Mononuclear cell (primary cell): ENCODE data around the gene SV2B. TPM values are rescaled to one million over a fixed set of nuclear protein-coding genes. Genes with fewer than 3 reads are reported as not detected.

ENCODE experiments used
- H3K27me3 ChIP-seq: 2 replicates; pipeline ENCODE4 v1.6.0; 2011; ENCODE audit warnings: low read length, control low read depth; ENCODE audit not compliant: insufficient read depth
- H3K4me1 ChIP-seq: 2 replicates; pipeline ENCODE4 v1.5.1; 2011; ENCODE audit warnings: mild to moderate bottlenecking, low read length, control low read depth; ENCODE audit not compliant: insufficient read depth
- H3K4me3 ChIP-seq: 2 replicates; pipeline ENCODE4 v1.5.1; 2011; ENCODE audit warnings: mild to moderate bottlenecking, low read length, moderate library complexity
- H3K9me3 ChIP-seq: 2 replicates; pipeline ENCODE4 v1.5.1; 2011; ENCODE audit warnings: low read depth, mild to moderate bottlenecking, control low read depth, low read length
- total RNA-seq: library from RNA; depleted of rRNA; stranded (reverse); fragments of >200 nt; gene quantifications from one replicate; pipeline ENCODE4 v1.2.3, GENCODE V29; 2012

The SV2B gene
- total RNA-seq, 1 donor = under 0.01 TPM

DNA sequence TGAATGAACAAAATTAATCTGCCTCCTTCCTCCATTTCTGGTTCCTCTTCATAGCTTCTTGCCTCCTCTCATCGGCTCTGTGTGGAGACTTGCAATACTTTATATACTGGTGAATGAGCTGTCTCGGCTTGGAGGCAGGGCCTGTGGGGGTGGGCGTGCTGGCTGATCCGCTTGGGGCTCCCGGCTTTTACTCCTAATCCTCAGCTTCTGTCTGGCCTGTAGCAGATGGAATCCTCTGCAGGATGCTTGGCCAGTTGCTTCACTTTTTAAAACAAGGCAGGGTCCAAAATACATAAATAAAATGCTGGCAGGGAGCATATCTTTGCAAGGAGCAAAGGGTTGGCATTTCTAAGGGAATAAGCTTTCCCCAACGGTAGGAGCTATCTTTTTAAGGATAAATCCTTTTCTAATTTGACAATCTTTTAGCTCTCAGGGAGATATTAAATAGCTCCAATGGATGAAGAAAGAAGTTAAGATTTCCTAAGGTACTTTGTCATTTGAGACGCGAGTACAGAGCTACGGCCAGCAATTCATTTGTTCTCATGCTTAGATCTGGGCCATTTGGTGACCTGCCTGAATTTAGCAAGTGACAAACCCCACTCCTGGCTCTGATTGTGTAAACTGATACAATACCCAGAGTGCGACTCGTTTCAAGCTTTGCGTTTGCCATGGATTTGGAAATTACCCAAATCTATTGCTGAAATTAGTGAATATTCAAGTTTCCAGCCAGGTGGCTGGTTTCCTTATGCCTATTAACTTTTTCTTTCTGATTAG lies 18.9 kb downstream of the SV2B start:
- H3K4me1 ChIP-seq = no peaks in the 10 kb centered on the region
- H3K9me3 ChIP-seq = no peaks in the 10 kb centered on the region

DNA sequence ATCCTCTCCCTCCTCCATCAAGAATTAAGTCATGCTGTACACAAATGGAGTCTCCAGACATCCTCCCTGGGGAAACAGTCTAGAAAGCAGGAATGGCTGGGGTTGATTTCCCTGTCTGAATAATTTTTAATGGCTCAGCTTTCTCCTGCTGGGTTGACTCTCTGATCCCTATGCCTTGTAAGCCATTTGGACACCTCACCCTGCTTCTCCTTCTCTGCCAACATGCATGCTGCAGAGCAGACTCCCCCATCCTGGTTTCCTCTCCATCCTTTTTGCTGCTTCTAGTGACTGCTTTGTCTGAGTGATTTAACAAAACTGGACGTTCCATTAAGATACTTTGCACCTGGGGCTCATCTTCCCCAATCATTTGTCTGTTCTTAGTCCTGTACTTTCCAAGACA lies 22.2 kb downstream of the SV2B start:
- no peaks in the 10 kb centered on the region for H3K4me1 ChIP-seq
- H3K27me3 ChIP-seq = peaks cover 8% of the 10 kb centered on the region
- H3K4me3 ChIP-seq = no peak overlapping the region
- H3K9me3 ChIP-seq = no peaks in the 10 kb centered on the region

More for the DNA sequence above, 18.9 kb downstream of the SV2B start:
- no peak overlapping the region for H3K4me3 ChIP-seq
- H3K27me3 ChIP-seq = peaks cover 10% of the 10 kb centered on the region

DNA sequence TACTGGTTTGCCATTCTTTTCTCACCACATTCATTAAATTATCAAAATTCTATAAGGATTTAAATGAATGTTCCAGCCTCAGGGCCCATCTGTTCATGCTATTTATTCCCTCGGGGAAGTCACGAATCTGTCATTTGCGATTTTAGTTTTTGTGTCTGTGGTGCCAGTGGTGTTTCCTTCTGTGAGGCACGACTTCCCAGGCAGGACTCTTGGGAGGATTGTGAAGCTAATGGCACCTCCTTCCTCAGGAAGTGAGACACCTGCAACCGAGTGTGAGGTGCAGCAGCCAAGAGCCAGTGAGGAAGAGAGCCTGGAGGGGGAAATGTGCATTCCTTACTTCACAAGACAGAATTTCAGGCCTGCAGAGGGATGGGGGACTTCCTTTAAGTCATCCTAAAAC lies 24.1 kb downstream of the SV2B start:
- Histone ChIP-seq H3K9me3 (no peaks in the 10 kb centered on the region), H3K27me3 (peaks cover 8% of the 10 kb centered on the region), H3K4me3 (no peak overlapping the region), H3K4me1 (no peaks in the 10 kb centered on the region)

DNA sequence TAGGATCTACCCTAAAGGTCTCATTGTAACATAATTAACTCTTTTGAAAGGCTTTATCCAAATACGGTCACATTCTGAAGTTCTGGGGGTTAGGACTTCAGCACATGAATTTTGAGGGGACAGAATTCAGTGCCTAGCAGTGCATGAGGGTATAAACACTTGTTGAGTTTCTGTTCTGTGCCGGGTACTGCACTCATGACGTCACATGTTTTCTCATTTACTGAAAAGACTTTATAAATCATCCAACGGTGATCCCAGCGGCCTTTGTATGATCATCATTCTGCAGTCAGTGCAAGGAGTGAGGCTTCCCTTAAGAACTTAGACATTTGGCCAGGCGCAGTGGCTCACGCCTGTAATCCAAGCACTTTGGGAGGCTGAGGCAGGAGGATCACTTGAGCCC lies 25.1 kb downstream of the SV2B start:
- H3K4me1 ChIP-seq = no peaks in the 10 kb centered on the region
- H3K9me3 ChIP-seq = no peaks in the 10 kb centered on the region
- H3K4me3 ChIP-seq = no peak overlapping the region
- peaks cover 8% of the 10 kb centered on the region for H3K27me3 ChIP-seq

DNA sequence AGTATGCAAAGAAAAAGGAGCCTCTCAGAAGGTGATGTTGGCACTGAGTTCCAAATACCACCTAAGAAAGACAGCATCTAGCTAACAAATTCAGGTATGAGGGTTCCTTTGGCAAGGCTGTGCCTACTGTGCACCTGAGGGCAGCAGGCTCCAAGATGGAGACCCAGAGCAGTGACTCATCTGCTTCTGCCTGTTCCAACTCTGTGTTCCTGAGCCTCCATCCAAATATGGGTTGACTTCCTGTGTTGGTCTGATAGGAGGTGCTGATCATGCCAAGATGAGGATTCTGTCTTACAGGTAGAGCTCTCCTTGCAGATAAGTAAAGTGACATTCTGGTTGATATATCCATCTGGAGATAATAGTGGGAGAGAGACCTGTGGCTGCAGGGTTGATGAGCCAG lies 26.0 kb downstream of the SV2B start:
- no peaks in the 10 kb centered on the region for H3K4me1 ChIP-seq
- peaks cover 8% of the 10 kb centered on the region for H3K27me3 ChIP-seq
- H3K4me3 ChIP-seq = no peak overlapping the region

DNA sequence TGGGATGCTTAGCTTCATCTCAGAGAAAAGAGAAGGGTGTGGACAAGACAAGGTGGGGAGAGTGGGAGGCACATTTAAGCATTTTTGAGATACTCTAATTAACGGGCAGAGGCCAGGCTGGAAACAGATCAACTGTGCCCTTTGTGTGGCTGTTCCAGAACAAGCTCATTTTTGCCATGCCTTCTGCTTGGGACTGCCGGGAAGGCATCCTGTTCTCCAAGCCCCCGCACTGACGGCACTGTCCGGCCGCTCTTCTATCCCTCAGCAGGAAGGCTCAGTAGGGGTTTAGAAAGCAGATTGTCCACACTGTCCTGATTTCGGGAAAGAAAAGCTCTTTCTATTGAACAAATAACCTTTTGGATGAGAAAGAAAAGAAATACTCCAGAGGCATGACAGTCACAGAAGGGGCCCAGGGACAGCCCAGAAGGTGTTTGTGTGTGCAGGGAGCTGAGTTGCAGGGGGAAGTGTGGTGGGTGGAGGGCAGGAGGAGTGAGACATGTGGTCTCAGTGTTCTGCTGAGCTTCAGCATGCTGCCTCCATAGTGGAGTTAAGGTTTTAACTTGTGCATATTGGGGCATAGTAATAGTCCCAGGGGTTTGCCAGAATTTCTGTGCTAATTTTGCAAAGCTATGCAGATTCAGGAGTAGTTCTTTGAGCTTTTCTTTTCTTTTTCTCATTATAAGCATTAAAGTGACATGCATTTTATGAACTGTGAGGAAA lies 27.3 kb downstream of the SV2B start:
- Histone ChIP-seq H3K4me3 (no peak overlapping the region), H3K27me3 (peaks cover 8% of the 10 kb centered on the region), H3K9me3 (no peaks in the 10 kb centered on the region), H3K4me1 (no peaks in the 10 kb centered on the region)

More for the DNA sequence above, 26.0 kb downstream of the SV2B start:
- no peaks in the 10 kb centered on the region for H3K9me3 ChIP-seq

DNA sequence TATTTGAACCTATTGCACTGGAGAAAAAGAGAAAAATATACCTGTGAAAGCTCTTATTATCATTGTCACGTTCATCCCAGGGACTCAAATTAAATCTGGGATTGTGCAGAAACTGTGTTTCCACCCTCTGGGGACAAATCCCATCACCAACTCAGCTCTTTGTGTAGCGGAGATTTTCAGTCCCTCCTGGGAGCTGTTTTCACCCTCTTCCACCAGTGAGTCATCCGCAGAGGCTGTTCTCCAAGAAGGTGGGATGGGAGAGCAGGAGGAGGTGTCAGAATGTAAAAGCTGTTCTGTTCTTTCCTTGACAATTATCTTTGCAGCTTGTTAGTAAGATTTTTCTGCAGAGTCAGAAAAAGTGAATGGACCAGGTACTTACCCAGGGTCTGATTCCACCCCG lies 28.0 kb downstream of the SV2B start:
- no peaks in the 10 kb centered on the region for H3K9me3 ChIP-seq
- peaks cover 8% of the 10 kb centered on the region for H3K27me3 ChIP-seq
- no peaks in the 10 kb centered on the region for H3K4me1 ChIP-seq
- H3K4me3 ChIP-seq = no peak overlapping the region

DNA sequence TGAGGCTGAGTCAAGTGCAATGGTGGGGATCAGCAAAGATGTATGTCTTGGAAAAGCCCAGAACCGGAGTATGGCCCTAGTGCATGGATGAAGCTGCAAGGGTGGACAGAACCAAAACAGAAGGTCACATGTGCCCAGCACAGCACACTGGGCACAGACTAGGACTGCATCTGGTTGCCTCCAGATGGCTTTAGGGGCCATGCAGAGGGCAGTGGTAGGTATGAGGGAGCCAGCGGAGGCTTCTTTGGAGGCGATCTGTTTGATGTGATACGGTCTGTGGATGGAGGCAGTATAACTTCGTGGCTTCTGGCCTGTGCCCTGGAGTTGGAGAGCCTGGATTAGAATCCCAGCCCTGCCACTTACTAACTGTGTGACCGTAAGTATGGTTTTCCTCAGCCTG lies 29.4 kb downstream of the SV2B start:
- Histone ChIP-seq H3K9me3 (no peaks in the 10 kb centered on the region), H3K4me1 (no peaks in the 10 kb centered on the region), H3K4me3 (no peak overlapping the region), H3K27me3 (peaks cover 5% of the 10 kb centered on the region)

DNA sequence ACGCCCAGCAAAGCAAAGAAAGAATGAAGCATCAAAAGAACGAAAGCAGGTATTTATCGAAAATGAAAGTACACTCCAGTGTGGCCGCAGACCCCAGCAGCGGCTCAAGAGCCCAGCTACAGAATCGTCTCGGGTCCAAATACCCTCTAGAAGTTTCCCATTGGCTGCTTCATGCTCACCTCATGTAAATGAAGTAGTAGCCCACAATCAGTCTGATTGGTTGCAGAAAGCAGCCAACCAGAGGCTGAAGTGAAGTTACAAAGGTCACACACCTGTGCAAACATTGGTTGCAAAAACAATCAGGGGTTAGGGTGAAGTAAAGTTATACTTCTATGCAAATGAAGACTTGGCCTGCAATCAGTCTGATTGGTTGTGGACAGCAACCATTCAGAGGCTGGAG lies 32.0 kb downstream of the SV2B start:
- peaks cover 4% of the 10 kb centered on the region for H3K27me3 ChIP-seq
- H3K4me3 ChIP-seq = no peak overlapping the region
- H3K4me1 ChIP-seq = no peaks in the 10 kb centered on the region
- no peaks in the 10 kb centered on the region for H3K9me3 ChIP-seq

DNA sequence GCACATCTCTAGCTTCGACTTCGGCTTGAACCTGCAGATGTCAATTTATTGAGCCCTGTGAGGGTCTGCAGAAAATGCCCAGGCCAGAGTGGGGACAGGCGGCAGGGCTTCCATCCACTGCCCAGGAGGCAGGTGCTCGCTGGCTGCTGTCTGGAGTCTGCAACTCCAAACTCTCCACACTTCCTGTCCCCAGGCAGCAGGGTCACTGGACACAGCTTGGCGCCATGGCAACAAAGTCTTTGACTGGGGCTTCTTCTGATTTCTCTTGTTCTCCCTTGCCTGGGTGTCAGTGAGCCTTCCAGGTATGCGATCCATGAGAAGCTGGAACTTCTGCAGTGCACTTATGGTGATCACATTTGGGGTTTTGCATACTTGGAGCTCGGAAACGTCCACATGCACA lies 33.5 kb downstream of the SV2B start:
- Histone ChIP-seq H3K27me3 (peaks cover 11% of the 10 kb centered on the region), H3K4me3 (no peak overlapping the region), H3K9me3 (no peaks in the 10 kb centered on the region), H3K4me1 (no peaks in the 10 kb centered on the region)

DNA sequence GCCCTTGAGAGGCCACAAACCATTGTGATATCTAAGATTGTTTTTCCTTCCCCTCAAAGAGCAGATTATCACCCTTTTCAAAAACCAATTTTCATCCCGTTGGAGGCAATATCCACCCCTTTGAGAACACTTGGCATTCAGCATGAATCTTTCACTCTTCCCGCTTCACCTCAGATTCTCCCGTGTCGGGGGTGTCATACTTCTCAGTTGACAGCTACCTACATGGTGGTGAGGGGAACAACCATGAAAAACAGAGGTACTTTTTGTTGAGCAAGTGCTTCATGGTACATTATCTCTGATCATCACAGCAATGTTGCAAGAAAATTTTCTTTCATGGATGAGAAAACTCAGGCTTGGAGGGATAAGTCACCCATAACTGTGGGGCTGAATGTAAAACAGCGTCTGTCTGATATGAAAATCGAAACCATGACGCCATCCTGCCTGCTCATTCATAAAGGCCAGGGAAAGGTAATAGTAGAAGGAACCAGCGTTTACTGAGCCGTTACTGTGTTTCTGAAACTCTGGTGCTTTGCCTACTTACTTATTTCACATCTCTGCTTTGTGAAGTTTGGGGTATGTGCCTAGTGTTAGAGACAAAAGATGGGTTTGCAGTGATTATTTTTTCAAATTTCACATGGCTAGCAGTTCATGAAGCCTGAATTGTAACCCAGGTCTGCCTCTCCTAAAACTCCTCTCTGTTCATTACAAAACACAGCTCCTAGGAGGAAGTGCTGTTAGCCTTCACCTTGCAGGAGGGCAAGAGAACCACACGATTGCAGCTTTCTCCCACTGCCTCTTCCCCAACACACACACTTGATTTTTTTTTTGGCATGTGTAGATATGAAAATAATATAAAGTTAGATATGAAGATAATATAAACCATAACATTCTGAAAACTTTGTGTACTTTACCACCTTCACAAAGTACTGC lies 35.4 kb downstream of the SV2B start:
- Histone ChIP-seq H3K4me1 (no peaks in the 10 kb centered on the region), H3K4me3 (no peak overlapping the region), H3K27me3 (peaks cover 13% of the 10 kb centered on the region), H3K9me3 (no peaks in the 10 kb centered on the region)

DNA sequence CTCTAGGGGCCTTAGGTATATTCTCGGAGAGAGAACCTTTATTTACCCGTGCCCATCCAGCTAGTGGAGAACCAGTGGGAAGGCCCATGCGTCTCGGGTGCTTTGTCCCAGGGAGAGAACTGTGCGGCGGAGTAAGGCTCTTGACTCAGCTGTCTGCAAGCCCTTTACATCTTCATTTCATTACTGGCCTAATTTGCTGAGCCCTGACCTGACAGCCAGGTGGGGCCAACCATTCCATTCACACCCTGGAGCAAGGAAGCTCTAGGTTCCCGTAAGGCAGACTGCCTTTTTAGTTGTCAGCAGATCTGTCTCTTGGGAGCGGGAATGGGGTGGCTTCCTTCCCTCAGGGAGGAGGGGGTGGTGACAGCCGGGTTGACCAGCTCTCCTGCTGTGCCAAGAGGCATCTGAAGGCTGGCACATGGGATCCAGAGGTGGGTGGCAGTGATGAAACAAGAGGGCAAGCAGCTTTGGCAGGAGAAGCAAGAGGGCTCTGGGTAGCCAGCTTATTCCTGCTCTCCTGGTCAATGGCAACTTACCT lies 36.4 kb downstream of the SV2B start:
- Histone ChIP-seq H3K4me3 (no peak overlapping the region), H3K4me1 (no peaks in the 10 kb centered on the region), H3K9me3 (no peaks in the 10 kb centered on the region), H3K27me3 (peaks cover 13% of the 10 kb centered on the region)

DNA sequence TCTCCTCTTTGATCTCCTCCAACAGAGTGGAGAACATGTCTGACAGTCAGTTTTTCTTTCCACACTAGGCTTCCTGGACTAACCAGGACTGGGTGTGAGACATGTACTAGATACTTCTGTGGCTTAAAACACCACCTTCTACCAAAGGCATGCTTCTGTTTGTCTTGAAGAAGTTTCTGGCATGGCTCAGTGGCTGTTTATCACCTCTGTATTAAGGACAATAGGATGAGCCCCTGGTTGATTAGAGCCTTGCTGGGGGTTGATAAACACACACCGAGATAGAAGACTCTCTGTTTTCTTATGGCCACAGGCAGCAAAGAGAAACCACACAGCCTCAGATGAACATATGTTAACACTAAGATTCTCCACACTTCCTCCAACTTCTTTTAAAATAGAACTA lies 40.5 kb downstream of the SV2B start:
- peaks cover 16% of the 10 kb centered on the region for H3K27me3 ChIP-seq
- H3K4me1 ChIP-seq = no peaks in the 10 kb centered on the region
- H3K4me3 ChIP-seq = no peak overlapping the region
- no peaks in the 10 kb centered on the region for H3K9me3 ChIP-seq

DNA sequence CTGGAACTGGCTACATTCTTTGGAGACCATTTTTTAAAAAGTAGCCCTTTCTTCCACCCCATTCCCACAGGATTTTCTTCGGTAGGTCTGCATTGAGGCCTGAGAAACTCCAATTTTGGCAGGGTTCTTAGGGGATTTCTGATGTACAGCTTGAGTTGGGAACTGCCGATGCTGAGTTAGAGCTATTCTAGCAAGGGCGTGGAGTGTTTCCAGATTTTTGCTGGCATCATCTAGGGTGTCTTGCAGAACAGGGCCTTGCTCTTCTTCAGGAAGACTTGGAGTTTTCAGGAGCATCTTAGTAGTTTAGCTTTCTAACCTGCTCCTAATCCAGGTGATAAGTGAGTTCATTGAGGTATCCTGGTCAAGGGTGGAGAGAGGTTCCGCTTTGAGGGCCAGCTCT lies 41.0 kb downstream of the SV2B start:
- Histone ChIP-seq H3K4me3 (no peak overlapping the region), H3K4me1 (no peaks in the 10 kb centered on the region), H3K27me3 (peaks cover 16% of the 10 kb centered on the region), H3K9me3 (no peaks in the 10 kb centered on the region)
